Smooth muscle cell (in vitro differentiated cells): ENCODE results near the gene NDUFV2. TPM values are rescaled to one million over a fixed set of nuclear protein-coding genes. Genes with fewer than 3 reads are reported as not detected.

Experiments
- DNase-seq: peaks from one replicate; lab custom pipeline; 2025; ENCODE audit not compliant: unreplicated experiment; lab: John Stamatoyannopoulos, UW
- H2AFZ ChIP-seq: fragments of 200-600 bp; sonication (generic); 2 replicates; pipeline ENCODE4 v1.6.0; 2016; ENCODE audit warnings: antibody characterized with exemption, low read depth, mild to moderate bottlenecking
- H3F3A ChIP-seq: fragments of 200-600 bp; sonication (generic); 2 replicates; pipeline ENCODE4 v1.6.0; 2017; ENCODE audit warnings: antibody characterized with exemption, low read depth
- H3K27ac ChIP-seq: fragments of 200-600 bp; sonication (generic); 2 replicates; pipeline ENCODE4 v1.5.1; 2016; ENCODE audit warnings: low read depth, mild to moderate bottlenecking
- H3K27me3 ChIP-seq: fragments of 200-600 bp; sonication (generic); 2 replicates; pipeline ENCODE4 v1.6.1; 2016; ENCODE audit warnings: low read depth, mild to moderate bottlenecking
- H3K36me3 ChIP-seq: fragments of 200-600 bp; sonication (generic); 2 replicates; pipeline ENCODE4 v1.5.1; 2016; ENCODE audit warnings: low read depth
- H3K4me1 ChIP-seq: fragments of 200-600 bp; sonication (generic); 2 replicates; pipeline ENCODE4 v1.5.1; 2016; ENCODE audit warnings: low read depth
- H3K4me2 ChIP-seq: fragments of 200-600 bp; sonication (generic); 2 replicates; pipeline ENCODE4 v1.6.0; 2016; ENCODE audit warnings: mild to moderate bottlenecking
- H3K4me3 ChIP-seq: fragments of 200-600 bp; sonication (generic); 2 replicates; pipeline ENCODE4 v1.5.1; 2016; ENCODE audit warnings: mild to moderate bottlenecking
- H3K79me2 ChIP-seq: fragments of 200-600 bp; sonication (generic); 2 replicates; pipeline ENCODE4 v1.6.0; 2016; ENCODE audit warnings: low read depth, mild to moderate bottlenecking
- H3K9ac ChIP-seq: fragments of 200-600 bp; sonication (generic); 2 replicates; pipeline ENCODE4 v1.6.0; 2016; ENCODE audit warnings: low read depth
- H3K9me3 ChIP-seq: fragments of 200-600 bp; sonication (generic); replicated peaks from 2 replicates; pipeline ENCODE4 v1.5.1; 2016; ENCODE audit warnings: low read depth
- H4K20me1 ChIP-seq: fragments of 200-600 bp; sonication (generic); 2 replicates; pipeline ENCODE4 v1.6.0; 2016; ENCODE audit warnings: low read depth
- WGBS: methylation state at CpG from one replicate; pipeline ENCODE4 v1.1.7; 2016; ENCODE audit warnings: low lambda C conversion rate; 5-methylcytosine and 5-hydroxymethylcytosine counted together
- polyA plus RNA-seq: library from polyadenylated mRNA; unstranded; fragments of >200 nt; fragmentation: Nextera tagmentation; extraction: Ambion mirVana; gene quantifications from 2 replicates; pipeline ENCODE4 v1.2.1, GENCODE V29; 2016
- total RNA-seq: library from RNA; depleted of rRNA; stranded (reverse); fragments of >200 nt; gene quantifications from 2 replicates; pipeline ENCODE4 v1.2.3, GENCODE V29; 2014
- TF ChIP-seq, protein P1 (sequence below): fragments of 200-600 bp; sonication (generic); IDR thresholded peaks from 2 replicates; pipeline ENCODE4 v1.5.1; 2017; ENCODE audit warnings: borderline replicate concordance, mild to moderate bottlenecking, antibody characterized with exemption; ENCODE audit not compliant: insufficient read depth, poor library complexity, severe bottlenecking

Gene NDUFV2
- total and polyA plus RNA-seq, 2 experiments from 2014 or later: 117 to 200 TPM

DNA sequence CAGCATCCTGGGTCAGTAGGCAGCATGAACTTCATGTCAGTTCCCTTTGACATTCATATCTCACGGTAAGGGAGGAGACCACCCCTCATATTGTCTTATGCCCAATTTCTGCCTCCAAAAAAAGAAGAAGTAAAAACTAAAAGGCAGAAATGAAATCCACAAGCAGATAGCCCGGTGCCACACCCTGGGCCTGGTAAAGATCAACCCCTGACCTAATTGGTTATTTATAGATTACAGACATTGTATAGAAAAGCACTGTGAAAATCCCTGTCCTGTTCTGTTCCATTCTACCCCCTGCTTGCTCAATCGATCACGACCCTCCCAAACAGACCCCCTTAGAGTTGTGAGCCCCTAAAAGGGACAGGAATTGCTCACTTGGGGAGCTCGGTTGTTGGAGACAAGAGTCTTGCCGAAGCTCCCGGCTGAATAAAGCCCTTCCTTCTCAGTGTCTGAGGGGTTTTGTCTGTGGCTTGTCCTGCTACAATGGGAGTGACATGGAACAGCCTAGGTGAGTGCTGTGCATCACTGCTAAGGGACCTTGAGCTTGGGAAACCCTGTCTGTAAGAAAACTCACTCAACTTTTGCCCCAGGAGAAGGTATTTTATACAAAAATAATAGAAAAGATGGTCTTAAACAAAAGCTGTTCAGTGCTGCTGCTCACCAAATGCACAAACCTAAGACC lies 11.1 kb downstream of the NDUFV2 start:
- H3K4me3 ChIP-seq: no peak overlapping the region
- H3K27ac ChIP-seq: no peak overlapping the region
- no peak overlapping the region for H3K9ac ChIP-seq
- WGBS: 82% methylated on average over 7 of the region's 7 CpGs
- no peak overlapping the region for H2AFZ ChIP-seq
- H3K79me2 ChIP-seq: peaks cover 95% of the 10 kb centered on the region
- TF ChIP-seq, protein P1, sequence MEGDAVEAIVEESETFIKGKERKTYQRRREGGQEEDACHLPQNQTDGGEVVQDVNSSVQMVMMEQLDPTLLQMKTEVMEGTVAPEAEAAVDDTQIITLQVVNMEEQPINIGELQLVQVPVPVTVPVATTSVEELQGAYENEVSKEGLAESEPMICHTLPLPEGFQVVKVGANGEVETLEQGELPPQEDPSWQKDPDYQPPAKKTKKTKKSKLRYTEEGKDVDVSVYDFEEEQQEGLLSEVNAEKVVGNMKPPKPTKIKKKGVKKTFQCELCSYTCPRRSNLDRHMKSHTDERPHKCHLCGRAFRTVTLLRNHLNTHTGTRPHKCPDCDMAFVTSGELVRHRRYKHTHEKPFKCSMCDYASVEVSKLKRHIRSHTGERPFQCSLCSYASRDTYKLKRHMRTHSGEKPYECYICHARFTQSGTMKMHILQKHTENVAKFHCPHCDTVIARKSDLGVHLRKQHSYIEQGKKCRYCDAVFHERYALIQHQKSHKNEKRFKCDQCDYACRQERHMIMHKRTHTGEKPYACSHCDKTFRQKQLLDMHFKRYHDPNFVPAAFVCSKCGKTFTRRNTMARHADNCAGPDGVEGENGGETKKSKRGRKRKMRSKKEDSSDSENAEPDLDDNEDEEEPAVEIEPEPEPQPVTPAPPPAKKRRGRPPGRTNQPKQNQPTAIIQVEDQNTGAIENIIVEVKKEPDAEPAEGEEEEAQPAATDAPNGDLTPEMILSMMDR: no peak
- peaks cover 20% of the 10 kb centered on the region for H3K4me1 ChIP-seq
- peaks cover 100% of the 10 kb centered on the region for H4K20me1 ChIP-seq
- DNase-seq: no peak
- no peaks in the 10 kb centered on the region for H3F3A ChIP-seq
- no peaks in the 10 kb centered on the region for H3K36me3 ChIP-seq
- no peaks in the 10 kb centered on the region for H3K9me3 ChIP-seq
- H3K4me2 ChIP-seq: no peak overlapping the region
- no peaks in the 10 kb centered on the region for H3K27me3 ChIP-seq

DNA sequence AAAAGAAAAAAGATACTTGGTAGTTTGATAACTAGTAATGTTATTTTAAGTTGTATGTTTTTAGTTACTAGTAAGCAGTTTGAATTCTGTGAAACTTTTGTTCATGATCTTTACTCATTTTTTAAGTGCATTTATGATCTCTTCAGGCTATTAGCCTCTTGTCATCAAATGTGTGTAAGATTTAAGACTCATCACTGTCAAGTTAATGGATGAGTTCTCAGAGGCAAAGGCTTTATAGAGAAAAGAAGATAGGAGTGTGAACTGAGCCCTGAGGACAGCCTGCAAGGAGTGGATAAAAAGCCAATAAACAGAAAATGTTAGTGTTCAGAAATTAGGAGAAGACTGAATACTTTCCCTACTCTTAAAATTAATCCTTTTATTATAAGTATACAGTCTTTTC lies 13.5 kb downstream of the NDUFV2 start:
- H4K20me1 ChIP-seq: peaks cover 97% of the 10 kb centered on the region
- H3K9me3 ChIP-seq: no peaks in the 10 kb centered on the region
- H3K4me1 ChIP-seq: no peaks in the 10 kb centered on the region
- DNase-seq: no peak
- H2AFZ ChIP-seq: no peak overlapping the region
- no peaks in the 10 kb centered on the region for H3K27me3 ChIP-seq
- no peak overlapping the region for H3K4me2 ChIP-seq
- H3K4me3 ChIP-seq: no peak overlapping the region
- H3F3A ChIP-seq: no peaks in the 10 kb centered on the region
- TF ChIP-seq, protein P1: no peak
- H3K79me2 ChIP-seq: peaks cover 97% of the 10 kb centered on the region
- H3K27ac ChIP-seq: peak overlapping the region; percentile 78
- H3K9ac ChIP-seq: no peak overlapping the region
- H3K36me3 ChIP-seq: peaks cover 10% of the 10 kb centered on the region

DNA sequence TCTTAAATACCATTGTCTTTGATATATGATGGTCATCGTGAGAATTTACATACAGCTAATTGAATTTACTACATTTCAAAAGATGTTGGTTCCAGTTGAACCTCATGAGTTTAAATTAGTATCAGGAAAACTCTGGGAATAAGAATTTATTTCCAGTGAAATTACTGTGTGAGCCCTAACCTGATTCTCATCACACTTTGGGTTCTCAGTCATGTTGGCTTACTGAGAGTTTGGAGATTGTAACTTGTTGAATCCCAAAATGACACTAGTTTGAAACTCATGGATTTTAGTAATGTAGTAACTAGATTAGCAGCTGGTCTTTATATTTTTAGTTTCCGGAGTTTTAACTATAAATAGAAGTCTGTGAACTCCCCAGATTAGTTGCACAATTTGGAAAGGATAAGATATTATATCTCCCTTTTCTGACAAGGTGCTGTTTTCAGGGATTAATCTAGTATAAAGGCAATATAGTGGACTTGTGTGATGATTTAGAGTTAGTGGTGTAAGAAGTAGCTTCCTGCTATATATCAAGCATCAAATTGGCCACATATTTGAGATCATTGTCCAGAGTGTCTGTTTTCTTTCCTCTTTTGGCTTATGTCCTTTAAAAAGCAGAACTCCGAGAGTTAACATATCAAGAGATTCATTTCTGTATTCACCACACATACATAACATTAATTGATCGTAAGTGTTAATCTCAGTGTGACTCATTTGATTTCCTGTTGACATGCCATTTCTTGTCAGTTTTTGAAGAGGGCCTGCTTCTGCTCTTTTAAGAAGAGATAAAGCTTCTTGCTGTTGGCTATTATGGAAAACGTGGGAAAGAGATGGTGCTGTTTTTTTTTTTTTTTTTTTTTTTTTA lies 15.7 kb downstream of the NDUFV2 start:
- Histone ChIP-seq H3K9ac (no peak overlapping the region), H3K27ac (peak overlapping the region; percentile 78), H2AFZ (no peak overlapping the region), H3K4me3 (no peak overlapping the region), H3K4me2 (peak overlapping the region; percentile 60), H3K36me3 (peaks cover 19% of the 10 kb centered on the region), H3K27me3 (no peaks in the 10 kb centered on the region), H4K20me1 (peaks cover 97% of the 10 kb centered on the region), H3K9me3 (no peaks in the 10 kb centered on the region), H3K79me2 (peaks cover 94% of the 10 kb centered on the region), H3K4me1 (no peaks in the 10 kb centered on the region), H3F3A (peaks cover 4% of the 10 kb centered on the region)
- WGBS: 52% methylated on average over 5 of the region's 5 CpGs
- TF ChIP-seq, protein P1: no peak
- no peak for DNase-seq
